ENCODE measurements around the gene COL4A1.

Gene COL4A1

GRCh38 chr13:110216398-110217041 is 90.4 kb downstream of the COL4A1 start:
- no peak for DNase-seq

- DNase-seq: no peak
Observed at GRCh38 chr13:110216006-110216397, 91.0 kb downstream of the COL4A1 start.

GRCh38 chr13:110215606-110216005 is 91.4 kb downstream of the COL4A1 start:
- no peak for DNase-seq

GRCh38 chr13:110214637-110215036 is 92.3 kb downstream of the COL4A1 start:
- peak; percentile 12 for DNase-seq

- no peak for DNase-seq
Observed at GRCh38 chr13:110213461-110214074, 93.4 kb downstream of the COL4A1 start.

GRCh38 chr13:110212529-110212928 is 94.4 kb downstream of the COL4A1 start:
- no peak for DNase-seq

GRCh38 chr13:110211735-110212134 is 95.2 kb downstream of the COL4A1 start:
- no peak for DNase-seq

GRCh38 chr13:110211046-110211445 is 95.9 kb downstream of the COL4A1 start:
- DNase-seq: no peak

GRCh38 chr13:110210604-110210985 is 96.4 kb downstream of the COL4A1 start:
- no peak for DNase-seq

GRCh38 chr13:110209950-110210603 is 96.9 kb downstream of the COL4A1 start:
- no peak for DNase-seq

GRCh38 chr13:110208116-110208515 is 98.8 kb downstream of the COL4A1 start:
- DNase-seq: no peak

- no peak for DNase-seq
Observed at GRCh38 chr13:110206996-110207395, 100.0 kb downstream of the COL4A1 start.

- no peak for DNase-seq
Observed at GRCh38 chr13:110206185-110206584, 100.8 kb downstream of the COL4A1 start.

- no peak for DNase-seq
Observed at GRCh38 chr13:110201114-110201513, 105.8 kb downstream of the COL4A1 start.

- no peak for DNase-seq
Observed at GRCh38 chr13:110200276-110200870, 106.6 kb downstream of the COL4A1 start.

GRCh38 chr13:110199046-110199831 is 107.7 kb downstream of the COL4A1 start:
- DNase-seq: no peak

- no peak for DNase-seq
Observed at GRCh38 chr13:110197471-110197870, 109.5 kb downstream of the COL4A1 start.

GRCh38 chr13:110197026-110197425 is 109.9 kb downstream of the COL4A1 start:
- no peak for DNase-seq

- DNase-seq: no peak
Observed at GRCh38 chr13:110195547-110196485, 111.1 kb downstream of the COL4A1 start.

- no peak for DNase-seq
Observed at GRCh38 chr13:110194451-110194850, 112.5 kb downstream of the COL4A1 start.

GRCh38 chr13:110193491-110193890 is 113.5 kb downstream of the COL4A1 start:
- no peak for DNase-seq

- no peak for DNase-seq
Observed at GRCh38 chr13:110192472-110192871, 114.5 kb downstream of the COL4A1 start.
